ENCODE results near the gene SCYGR6. TPM values are rescaled to one million over a fixed set of nuclear protein-coding genes. Genes with fewer than 3 reads are reported as not detected.

SCYGR6 gene
- total RNA-seq, 1 experiment from 2014 or later = not detected

DNA sequence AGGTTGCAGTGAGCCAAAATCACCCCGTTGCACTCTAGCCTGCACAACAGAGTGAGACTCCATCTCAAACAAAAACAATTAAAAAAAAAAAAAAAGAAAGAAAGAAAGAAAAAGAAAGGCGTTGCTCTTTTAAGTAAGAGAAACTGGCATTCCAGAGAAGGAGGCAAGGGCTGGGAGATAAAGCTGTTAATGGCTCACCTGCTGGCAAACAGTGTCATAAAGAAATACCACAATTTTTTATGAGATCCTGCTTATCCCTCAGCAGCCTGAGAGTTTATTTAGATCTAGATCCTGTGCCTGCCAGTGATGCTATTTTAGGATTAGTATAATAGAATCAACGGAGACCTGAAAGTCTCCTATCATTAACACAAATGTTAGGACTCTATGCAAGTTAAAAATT, 23.0 kb downstream of the SCYGR6 start:
- no peaks in the 10 kb centered on the region for H3K79me2 ChIP-seq (ENCODE audit: low read length)
- BruUV-seq (replicated peaks) = no TSS peak
- no peaks in the 10 kb centered on the region for H3K9me2 ChIP-seq (replicated peaks; ENCODE audit: low read length)
- H3F3A ChIP-seq (ENCODE audit: low read length, unreplicated experiment) = no peaks in the 10 kb centered on the region
- H3K4me1 ChIP-seq (ENCODE audit: insufficient read depth, low read length) = peaks cover 22% of the 10 kb centered on the region
- H3K9me3 ChIP-seq (ENCODE audit: low read length) = no peaks in the 10 kb centered on the region
- no peaks in the 10 kb centered on the region for H3K27me3 ChIP-seq (ENCODE audit: low read length)
- H3K4me2 ChIP-seq (ENCODE audit: low read length) = no peak overlapping the region
- no peak overlapping the region for H2AFZ ChIP-seq (ENCODE audit: low read length)
- no peak for DNase-seq
- H3K27ac ChIP-seq (ENCODE audit: low read length) = no peak overlapping the region
- ChIA-PET CTCF (no interaction called here), POLR2A (ENCODE audit: unreplicated experiment) (no interaction called here)
- no peak for ATAC-seq
- H3K36me3 ChIP-seq (ENCODE audit: low read depth, low read length) = no peaks in the 10 kb centered on the region
- H3K9ac ChIP-seq (ENCODE audit: low read length) = no peak overlapping the region
- H4K20me1 ChIP-seq (ENCODE audit: low read length) = no peaks in the 10 kb centered on the region
- H3K4me3 ChIP-seq (ENCODE audit: low read length) = no peak overlapping the region
- TF ChIP-seq EZH2phosphoT487 (IDR thresholded peaks at IDR 0.05; ENCODE audit: borderline replicate concordance, low read length) = no peak
- TF ChIP-seq EZH2 (IDR thresholded peaks at IDR 0.05; ENCODE audit: low read length, unreplicated experiment) = no peak
- TF ChIP-seq, protein P1, sequence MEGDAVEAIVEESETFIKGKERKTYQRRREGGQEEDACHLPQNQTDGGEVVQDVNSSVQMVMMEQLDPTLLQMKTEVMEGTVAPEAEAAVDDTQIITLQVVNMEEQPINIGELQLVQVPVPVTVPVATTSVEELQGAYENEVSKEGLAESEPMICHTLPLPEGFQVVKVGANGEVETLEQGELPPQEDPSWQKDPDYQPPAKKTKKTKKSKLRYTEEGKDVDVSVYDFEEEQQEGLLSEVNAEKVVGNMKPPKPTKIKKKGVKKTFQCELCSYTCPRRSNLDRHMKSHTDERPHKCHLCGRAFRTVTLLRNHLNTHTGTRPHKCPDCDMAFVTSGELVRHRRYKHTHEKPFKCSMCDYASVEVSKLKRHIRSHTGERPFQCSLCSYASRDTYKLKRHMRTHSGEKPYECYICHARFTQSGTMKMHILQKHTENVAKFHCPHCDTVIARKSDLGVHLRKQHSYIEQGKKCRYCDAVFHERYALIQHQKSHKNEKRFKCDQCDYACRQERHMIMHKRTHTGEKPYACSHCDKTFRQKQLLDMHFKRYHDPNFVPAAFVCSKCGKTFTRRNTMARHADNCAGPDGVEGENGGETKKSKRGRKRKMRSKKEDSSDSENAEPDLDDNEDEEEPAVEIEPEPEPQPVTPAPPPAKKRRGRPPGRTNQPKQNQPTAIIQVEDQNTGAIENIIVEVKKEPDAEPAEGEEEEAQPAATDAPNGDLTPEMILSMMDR (conservative IDR thresholded peaks at IDR 0.05; ENCODE audit: low read depth, low read length) = no peak
- intact Hi-C loops (cut with micrococcal nuclease) = no loop called here

DNA sequence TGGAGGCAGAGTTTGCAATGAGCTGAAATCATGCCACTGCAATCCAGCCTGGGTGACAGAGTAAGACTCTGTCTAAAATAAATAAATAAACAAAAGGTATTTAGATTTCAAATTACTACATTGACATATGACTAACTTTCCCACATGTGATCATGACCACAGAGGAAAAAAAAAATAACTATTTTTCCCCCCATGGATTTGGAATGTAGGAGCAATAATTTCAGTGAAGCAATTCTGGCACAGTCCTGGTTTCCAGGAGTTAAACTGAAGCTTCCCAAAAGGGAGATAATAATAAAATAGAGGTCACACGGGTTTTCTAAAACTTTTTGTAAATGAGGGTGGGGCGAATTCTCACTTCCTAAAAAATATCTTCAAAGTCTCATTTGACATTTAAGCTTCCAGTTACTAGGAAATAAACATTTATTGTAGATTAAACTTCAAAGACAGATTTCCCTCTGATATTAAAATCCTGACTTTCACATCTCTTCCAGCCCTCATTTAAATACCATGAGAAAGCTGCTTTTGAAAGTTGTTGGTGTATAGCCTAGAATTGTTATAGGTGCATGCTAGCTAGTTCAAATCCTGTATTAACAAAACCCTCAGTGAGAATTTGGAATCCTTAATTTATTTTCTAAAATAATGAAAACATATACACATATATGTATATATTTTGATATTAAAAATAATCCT, 27.4 kb downstream of the SCYGR6 start:
- H3K27ac ChIP-seq (ENCODE audit: low read length) = no peak overlapping the region
- no peaks in the 10 kb centered on the region for H3K9me3 ChIP-seq (ENCODE audit: low read length)
- no peaks in the 10 kb centered on the region for H3F3A ChIP-seq (ENCODE audit: low read length, unreplicated experiment)
- no peak overlapping the region for H3K4me3 ChIP-seq (ENCODE audit: low read length)
- no peak for ATAC-seq
- no peak overlapping the region for H2AFZ ChIP-seq (ENCODE audit: low read length)
- H3K79me2 ChIP-seq (ENCODE audit: low read length) = no peaks in the 10 kb centered on the region
- H3K9me2 ChIP-seq (replicated peaks; ENCODE audit: low read length) = no peaks in the 10 kb centered on the region
- peaks cover under 1% of the 10 kb centered on the region; the same call in 1 of the 2 replicates for H3K27me3 ChIP-seq (ENCODE audit: low read length)
- ChIA-PET POLR2A (ENCODE audit: unreplicated experiment) (no interaction called here), CTCF (no interaction called here)
- no peaks in the 10 kb centered on the region for H3K36me3 ChIP-seq (ENCODE audit: low read depth, low read length)
- no peak overlapping the region for H3K4me2 ChIP-seq (ENCODE audit: low read length)
- no TSS peak for BruUV-seq (replicated peaks)
- H4K20me1 ChIP-seq (ENCODE audit: low read length) = no peaks in the 10 kb centered on the region
- intact Hi-C loops (cut with micrococcal nuclease) = no loop called here
- H3K4me1 ChIP-seq (ENCODE audit: insufficient read depth, low read length) = no peaks in the 10 kb centered on the region
- no peak overlapping the region for H3K9ac ChIP-seq (ENCODE audit: low read length)
- no peak for DNase-seq
- TF ChIP-seq EZH2phosphoT487 (IDR thresholded peaks at IDR 0.05; ENCODE audit: borderline replicate concordance, low read length) = no peak
- TF ChIP-seq EZH2 (IDR thresholded peaks at IDR 0.05; ENCODE audit: low read length, unreplicated experiment) = no peak
- TF ChIP-seq, protein P1 (conservative IDR thresholded peaks at IDR 0.05; ENCODE audit: low read depth, low read length) = no peak

DNA sequence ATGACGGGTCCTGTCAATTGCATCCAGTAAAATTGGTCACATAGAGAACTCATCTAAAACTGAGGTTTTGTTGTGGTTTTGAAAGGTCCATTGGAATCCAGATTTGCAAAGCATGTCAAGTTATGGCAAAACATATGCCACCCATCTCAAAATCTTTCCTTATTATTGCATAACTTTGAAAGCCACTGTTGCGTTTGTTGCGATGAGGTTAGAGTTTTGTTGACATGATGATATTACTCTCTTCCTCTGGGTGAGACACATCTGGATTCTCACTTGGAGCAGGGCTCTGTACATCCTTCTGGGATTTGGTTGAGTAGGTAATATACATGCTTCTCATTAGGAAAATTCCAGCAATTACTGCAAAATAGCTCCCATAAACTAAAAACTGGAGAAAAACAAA, 37.4 kb downstream of the SCYGR6 start:
- Histone ChIP-seq H3K27me3 (ENCODE audit: low read length) (peaks cover 11% of the 10 kb centered on the region; the same call in 1 of the 2 replicates), H3K9ac (ENCODE audit: low read length) (no peak overlapping the region), H4K20me1 (ENCODE audit: low read length) (no peaks in the 10 kb centered on the region), H3K9me2 (replicated peaks; ENCODE audit: low read length) (no peaks in the 10 kb centered on the region), H3K36me3 (ENCODE audit: low read depth, low read length) (no peaks in the 10 kb centered on the region), H3K4me3 (ENCODE audit: low read length) (no peak overlapping the region), H3K27ac (ENCODE audit: low read length) (no peak overlapping the region), H2AFZ (ENCODE audit: low read length) (no peak overlapping the region), H3K4me1 (ENCODE audit: insufficient read depth, low read length) (no peaks in the 10 kb centered on the region), H3K79me2 (ENCODE audit: low read length) (no peaks in the 10 kb centered on the region), H3K9me3 (ENCODE audit: low read length) (no peaks in the 10 kb centered on the region), H3F3A (ENCODE audit: low read length, unreplicated experiment) (no peaks in the 10 kb centered on the region), H3K4me2 (ENCODE audit: low read length) (no peak overlapping the region)
- BruUV-seq (replicated peaks) = no TSS peak
- ChIA-PET POLR2A (ENCODE audit: unreplicated experiment) (no interaction called here), CTCF (no interaction called here)
- ATAC-seq (no peak), DNase-seq (no peak)
- intact Hi-C loops (cut with micrococcal nuclease) = no loop called here
- TF ChIP-seq, protein P1 (conservative IDR thresholded peaks at IDR 0.05; ENCODE audit: low read depth, low read length) = no peak
- TF ChIP-seq EZH2phosphoT487 (IDR thresholded peaks at IDR 0.05; ENCODE audit: borderline replicate concordance, low read length) = no peak
- no peak for TF ChIP-seq EZH2 (IDR thresholded peaks at IDR 0.05; ENCODE audit: low read length, unreplicated experiment)

All from PC-3 (cell line).